BE2C (cell line): ENCODE data around the gene TRIM37.

Source experiments
- DNase-seq: peaks from one replicate; pipeline ENCODE4 v3.0.0-alpha.2; 2020
- H3K27me3 ChIP-seq: fragments of 250-450 bp; sonication (Bioruptor Pico); 2 replicates; pipeline ENCODE4 v1.5.1; 2020; ENCODE audit warnings: mild to moderate bottlenecking
- H3K36me3 ChIP-seq: fragments of 250-450 bp; sonication (Bioruptor Pico); 2 replicates; pipeline ENCODE4 v1.5.1; 2020; ENCODE audit warnings: mild to moderate bottlenecking
- H3K4me1 ChIP-seq: fragments of 250-450 bp; sonication (Bioruptor Pico); 2 replicates; pipeline ENCODE4 v1.5.1; 2020
- H3K4me3 ChIP-seq: 2 replicates; pipeline ENCODE4 v1.5.1; 2011; ENCODE audit warnings: low read depth, low read length
- H3K9me3 ChIP-seq: fragments of 250-450 bp; sonication (Bioruptor Pico); 2 replicates; pipeline ENCODE4 v1.5.1; 2020
- TF ChIP-seq, protein P1 (sequence below): IDR thresholded peaks from 2 replicates; pipeline ENCODE4 v1.5.1; 2012; ENCODE audit warnings: mild to moderate bottlenecking, low read depth, low read length

Gene TRIM37

DNA sequence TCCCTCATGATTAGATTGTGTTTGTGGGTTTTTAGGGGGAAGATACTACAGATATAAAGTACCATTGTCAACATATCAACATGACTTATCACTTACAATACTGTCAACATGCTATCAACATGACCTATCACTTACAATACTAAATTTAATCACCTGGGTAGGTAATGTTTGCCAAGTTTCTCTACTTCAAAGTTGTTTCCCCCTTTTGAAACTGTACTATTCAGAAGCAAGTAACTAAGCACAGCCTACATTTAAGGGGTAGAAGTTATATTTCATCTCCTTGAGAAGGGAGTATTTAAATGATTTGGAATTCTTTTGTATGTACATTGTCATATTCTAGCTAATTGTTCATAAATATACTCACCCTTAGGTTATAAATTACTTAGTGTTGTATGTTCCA, 68.7 kb downstream of the TRIM37 start:
- no peaks in the 10 kb centered on the region for H3K9me3 ChIP-seq
- TF ChIP-seq, protein P1, sequence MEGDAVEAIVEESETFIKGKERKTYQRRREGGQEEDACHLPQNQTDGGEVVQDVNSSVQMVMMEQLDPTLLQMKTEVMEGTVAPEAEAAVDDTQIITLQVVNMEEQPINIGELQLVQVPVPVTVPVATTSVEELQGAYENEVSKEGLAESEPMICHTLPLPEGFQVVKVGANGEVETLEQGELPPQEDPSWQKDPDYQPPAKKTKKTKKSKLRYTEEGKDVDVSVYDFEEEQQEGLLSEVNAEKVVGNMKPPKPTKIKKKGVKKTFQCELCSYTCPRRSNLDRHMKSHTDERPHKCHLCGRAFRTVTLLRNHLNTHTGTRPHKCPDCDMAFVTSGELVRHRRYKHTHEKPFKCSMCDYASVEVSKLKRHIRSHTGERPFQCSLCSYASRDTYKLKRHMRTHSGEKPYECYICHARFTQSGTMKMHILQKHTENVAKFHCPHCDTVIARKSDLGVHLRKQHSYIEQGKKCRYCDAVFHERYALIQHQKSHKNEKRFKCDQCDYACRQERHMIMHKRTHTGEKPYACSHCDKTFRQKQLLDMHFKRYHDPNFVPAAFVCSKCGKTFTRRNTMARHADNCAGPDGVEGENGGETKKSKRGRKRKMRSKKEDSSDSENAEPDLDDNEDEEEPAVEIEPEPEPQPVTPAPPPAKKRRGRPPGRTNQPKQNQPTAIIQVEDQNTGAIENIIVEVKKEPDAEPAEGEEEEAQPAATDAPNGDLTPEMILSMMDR: no peak
- no peak overlapping the region for H3K4me3 ChIP-seq
- no peaks in the 10 kb centered on the region for H3K4me1 ChIP-seq
- no peak for DNase-seq
- H3K36me3 ChIP-seq: peaks cover 46% of the 10 kb centered on the region
- no peaks in the 10 kb centered on the region for H3K27me3 ChIP-seq

DNA sequence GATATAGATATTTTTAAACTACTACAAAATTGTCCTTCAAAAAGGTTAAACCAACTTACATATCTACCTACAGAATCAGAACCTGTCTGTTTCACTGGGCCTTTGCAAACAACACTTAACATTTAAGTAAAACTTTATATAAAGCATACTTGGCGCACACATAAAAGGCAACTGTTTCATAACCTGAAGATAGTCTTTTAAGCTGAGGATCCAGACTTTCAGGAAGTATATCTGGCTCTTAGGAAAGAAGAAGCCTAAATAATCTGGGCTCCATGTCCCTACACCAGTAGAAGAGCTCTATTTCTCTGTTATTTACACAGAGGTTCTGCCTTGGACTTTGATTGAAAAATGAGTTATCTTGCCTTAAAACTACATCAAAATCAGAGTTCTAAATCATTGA, 75.9 kb downstream of the TRIM37 start:
- no peaks in the 10 kb centered on the region for H3K4me1 ChIP-seq
- no peak for DNase-seq
- H3K27me3 ChIP-seq: no peaks in the 10 kb centered on the region
- H3K4me3 ChIP-seq: no peak overlapping the region
- TF ChIP-seq, protein P1: no peak
- H3K36me3 ChIP-seq: peaks cover 17% of the 10 kb centered on the region
- H3K9me3 ChIP-seq: no peaks in the 10 kb centered on the region

DNA sequence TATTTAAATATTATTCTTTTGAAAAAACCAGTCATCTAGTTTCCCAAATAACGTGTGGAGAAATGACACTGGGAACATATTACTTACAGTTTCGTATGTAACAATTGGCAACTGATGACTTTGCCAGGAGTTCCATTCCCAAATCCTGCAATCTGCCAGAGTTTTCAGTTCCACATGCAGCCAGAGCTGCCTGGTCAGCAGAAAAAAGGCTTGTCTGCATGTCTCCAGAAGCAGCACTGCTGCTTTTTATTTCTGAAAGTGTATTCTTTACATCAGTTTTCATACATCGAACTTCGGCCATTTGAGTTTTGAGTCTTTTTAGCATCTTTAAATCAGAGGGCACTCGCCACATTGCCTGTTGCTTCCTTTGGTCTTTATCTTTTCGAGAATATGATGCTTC, 78.4 kb downstream of the TRIM37 start:
- Histone ChIP-seq H3K4me3 (no peak overlapping the region), H3K9me3 (no peaks in the 10 kb centered on the region), H3K4me1 (no peaks in the 10 kb centered on the region), H3K36me3 (peaks cover 18% of the 10 kb centered on the region), H3K27me3 (no peaks in the 10 kb centered on the region)
- TF ChIP-seq, protein P1: no peak
- DNase-seq: no peak

DNA sequence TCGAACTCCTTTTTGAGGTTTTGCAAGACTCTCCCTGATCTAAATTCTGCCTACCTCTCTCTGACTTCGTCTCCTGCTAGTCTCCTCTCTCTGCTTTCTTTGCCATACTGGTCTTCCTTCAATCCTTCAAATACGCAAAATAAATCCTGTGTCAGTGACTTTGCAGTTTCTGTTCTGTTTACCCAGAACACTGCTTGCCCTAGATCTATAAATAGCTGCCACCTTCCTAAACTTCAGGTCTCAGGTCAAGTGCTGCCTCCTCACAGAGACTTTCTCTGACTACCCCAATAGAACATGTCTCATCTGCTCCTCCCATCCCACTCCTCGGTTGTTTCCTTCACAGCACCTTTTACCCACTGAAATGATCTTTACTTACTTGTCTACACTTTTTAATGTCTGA, 78.9 kb downstream of the TRIM37 start:
- Histone ChIP-seq H3K36me3 (peaks cover 18% of the 10 kb centered on the region), H3K4me1 (no peaks in the 10 kb centered on the region), H3K27me3 (no peaks in the 10 kb centered on the region), H3K9me3 (no peaks in the 10 kb centered on the region), H3K4me3 (no peak overlapping the region)
- no peak for DNase-seq
- TF ChIP-seq, protein P1: no peak

DNA sequence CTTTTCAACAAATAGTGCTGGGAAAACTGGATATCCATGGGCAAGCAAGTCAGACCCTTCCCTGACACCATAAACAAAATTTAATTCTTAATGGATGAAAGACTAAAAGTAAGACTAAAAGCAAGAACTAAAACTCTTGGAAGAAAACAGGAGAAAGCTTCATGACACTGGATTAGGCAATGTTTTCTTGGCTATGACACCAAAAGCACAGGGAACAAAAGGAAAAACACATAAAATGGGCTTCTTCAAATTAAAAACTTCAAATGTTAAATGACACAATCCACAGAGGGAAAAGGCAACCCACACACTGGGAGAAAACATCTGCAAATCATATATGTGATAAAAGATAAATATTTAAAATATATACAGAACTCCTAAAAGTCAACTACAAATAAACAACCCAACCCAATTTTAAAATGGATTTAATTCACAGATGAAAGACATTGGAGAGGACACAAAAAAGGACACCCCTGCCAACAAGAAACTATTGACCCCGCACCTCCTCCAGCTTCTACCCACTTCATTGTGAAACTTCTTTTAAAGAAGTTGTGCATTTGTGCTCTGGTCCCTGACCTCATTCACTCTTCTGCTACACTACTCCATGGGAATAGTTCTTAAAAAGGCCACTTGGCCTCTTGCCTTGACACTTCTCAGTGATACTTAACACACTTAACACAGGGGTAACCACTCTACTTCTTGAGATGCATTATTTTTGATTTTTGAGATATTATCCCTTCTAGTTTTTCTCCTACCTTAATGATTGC, 80.3 kb downstream of the TRIM37 start:
- TF ChIP-seq, protein P1: no peak
- no peaks in the 10 kb centered on the region for H3K9me3 ChIP-seq
- no peaks in the 10 kb centered on the region for H3K4me1 ChIP-seq
- no peaks in the 10 kb centered on the region for H3K27me3 ChIP-seq
- H3K36me3 ChIP-seq: peaks cover 18% of the 10 kb centered on the region
- no peak for DNase-seq
- no peak overlapping the region for H3K4me3 ChIP-seq

DNA sequence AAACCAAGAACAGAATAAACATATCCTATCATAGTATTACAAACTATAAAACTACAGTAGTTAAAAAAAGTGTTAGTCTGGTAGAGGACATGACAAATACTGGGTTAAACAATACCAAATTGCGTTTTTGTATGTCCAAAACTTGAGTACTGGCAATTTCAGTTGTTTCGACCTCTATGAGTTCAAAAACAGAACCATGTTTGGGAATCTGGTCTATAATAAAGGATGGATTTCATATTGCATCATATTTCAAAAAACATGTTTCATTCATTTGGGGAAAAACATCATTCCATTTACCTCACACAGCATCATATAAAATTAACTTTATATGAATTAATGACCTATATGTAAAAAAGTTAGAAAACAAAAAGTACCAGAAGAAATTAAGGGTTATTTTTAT, 81.8 kb downstream of the TRIM37 start:
- no peak for DNase-seq
- H3K4me1 ChIP-seq: no peaks in the 10 kb centered on the region
- H3K4me3 ChIP-seq: no peak overlapping the region
- H3K36me3 ChIP-seq: peaks cover 18% of the 10 kb centered on the region
- no peaks in the 10 kb centered on the region for H3K27me3 ChIP-seq
- TF ChIP-seq, protein P1: no peak
- H3K9me3 ChIP-seq: no peaks in the 10 kb centered on the region
